Esophagus squamous epithelium (tissue), 4 donors: ENCODE results near the gene NTN3.

Experiments used
- CTCF ChIP-seq, 6 experiments: fragments of 450-650 bp in 4 of 6; fragments of 200-600 bp in 2 of 6; sonication (generic) in 2 of 6; IDR thresholded peaks; one replicate each; pipeline ENCODE4 v1.5.1; 2016 to 2019; ENCODE audit warnings: antibody characterized with exemption in 6 of 6, mild to moderate bottlenecking in 4 of 6, moderate library complexity in 4 of 6
- POLR2A ChIP-seq, 4 donors: fragments of 450-650 bp; IDR thresholded peaks; one replicate each; pipeline ENCODE4 v1.6.1; 2017; ENCODE audit warnings: antibody characterized with exemption in 4 of 4, mild to moderate bottlenecking in 4 of 4, moderate library complexity in 3 of 4

GRCh38 chr16:2484898-2485508 is 13.9 kb downstream of the NTN3 start:
- no peak for TF ChIP-seq CTCF (IDR thresholded peaks at IDR 0.05)
- TF ChIP-seq POLR2A (IDR thresholded peaks at IDR 0.05) = no peak
